Stimulated activated CD8-positive, alpha-beta memory T cell treated with anti-CD3 and anti-CD28 coated beads, Interleukin-15, amount 100 ng/mL, for 48 hours (primary cell): Measurements from ENCODE around the gene CATSPER4.
A peak's percentile ranks its signal among the peaks of the same experiment; 100 is the strongest.

Source experiments
- DNase-seq, 2 donors: peaks; one replicate each; pipeline ENCODE4 v3.0.0-alpha.2; 2020; ENCODE audit warnings: low read depth in 2 of 2

Gene CATSPER4

GRCh38 chr1:26164861-26165842, 25.2 kb upstream of the CATSPER4 start:
- no peak for DNase-seq

- DNase-seq: no peak
These were observed 23.6 kb upstream of the CATSPER4 start for GRCh38 chr1:26166719-26167281.

- DNase-seq: no peak
These were observed 21.8 kb upstream of the CATSPER4 start, which contains the start of gene C1orf232 for GRCh38 chr1:26168410-26169197. Gene C1orf232, minus strand, starts transcription at chr1:26168963. Its CDS starts 464 bp downstream, at chr1:26168499.

GRCh38 chr1:26169198-26169554, 21.2 kb upstream of the CATSPER4 start:
- DNase-seq: no peak

- DNase-seq: peak; percentile 89
These were observed 20.5 kb upstream of the CATSPER4 start, which contains the start of gene ZNF593 for GRCh38 chr1:26169669-26170471. Gene ZNF593, plus strand, starts transcription at chr1:26169908. Its CDS starts 76 bp downstream, at chr1:26169984.

GRCh38 chr1:26170472-26170821, 20.0 kb upstream of the CATSPER4 start:
- DNase-seq: no peak

- DNase-seq: no peak
These were observed 19.0 kb upstream of the CATSPER4 start, which contains the start of gene ZNF593OS for GRCh38 chr1:26171084-26172072. Gene ZNF593OS, minus strand, starts transcription at chr1:26171832. Its CDS starts 171 bp downstream, at chr1:26171661.

- DNase-seq: no peak
These were observed 15.1 kb upstream of the CATSPER4 start for GRCh38 chr1:26175346-26175745.

GRCh38 chr1:26177182-26177684, 13.2 kb upstream of the CATSPER4 start, which contains the start of gene CNKSR1:
Gene CNKSR1, plus strand, starts transcription at chr1:26177491. Its CDS starts 57 bp downstream, at chr1:26177548.
- no peak for DNase-seq

- no peak for DNase-seq
These were observed 10.3 kb upstream of the CATSPER4 start for GRCh38 chr1:26180010-26180506.

GRCh38 chr1:26181586-26182382, 8.6 kb upstream of the CATSPER4 start:
- DNase-seq: no peak

- no peak for DNase-seq
These were observed 8.1 kb upstream of the CATSPER4 start for GRCh38 chr1:26182383-26182696.

- no peak for DNase-seq
These were observed 6.3 kb upstream of the CATSPER4 start for GRCh38 chr1:26184086-26184485.

- no peak for DNase-seq
These were observed 5.5 kb upstream of the CATSPER4 start for GRCh38 chr1:26184883-26185282.

GRCh38 chr1:26187882-26188281, 2.5 kb upstream of the CATSPER4 start:
- DNase-seq: no peak

- no peak for DNase-seq
These were observed 1.9 kb upstream of the CATSPER4 start for GRCh38 chr1:26188477-26188876.

GRCh38 chr1:26189331-26189730, 1.1 kb upstream of the CATSPER4 start:
- no peak for DNase-seq

GRCh38 chr1:26189751-26190275, 589 bp upstream of the CATSPER4 start:
- DNase-seq: no peak

- DNase-seq: no peak
These were observed 1.3 kb downstream of the CATSPER4 start for GRCh38 chr1:26191739-26192138.
